Neuronal stem cell (in vitro differentiated cells): ENCODE results near the gene TAMALIN.

Source experiments
- DNase-seq: peaks from one replicate; pipeline ENCODE4 v3.0.0-alpha.2; 2013; ENCODE audit warnings: low spot score
- H2AFZ ChIP-seq: one replicate; pipeline ENCODE4 v1.6.1; 2013; ENCODE audit warnings: mild to moderate bottlenecking, low read length, inconsistent platforms
- H2AK5ac ChIP-seq: 2 replicates; pipeline ENCODE4 v1.6.1; 2013; ENCODE audit warnings: low read depth, mild to moderate bottlenecking, inconsistent platforms, low read length, moderate library complexity, mixed read lengths
- H2BK120ac ChIP-seq: 2 replicates; pipeline ENCODE4 v1.6.1; 2013; ENCODE audit warnings: low read depth, mild to moderate bottlenecking, inconsistent platforms, low read length, moderate library complexity, mixed read lengths
- H2BK12ac ChIP-seq: one replicate; pipeline ENCODE4 v1.6.1; 2013; ENCODE audit warnings: low read length, inconsistent platforms
- H2BK15ac ChIP-seq: 2 replicates; pipeline ENCODE4 v1.6.1; 2013; ENCODE audit warnings: mild to moderate bottlenecking, low read length, inconsistent platforms, mixed read lengths
- H2BK5ac ChIP-seq: one replicate; pipeline ENCODE4 v1.6.1; 2013; ENCODE audit warnings: inconsistent platforms, mild to moderate bottlenecking, low read length, moderate library complexity
- H3K14ac ChIP-seq: one replicate; pipeline ENCODE4 v1.6.1; 2013; ENCODE audit warnings: low read length, inconsistent platforms
- H3K18ac ChIP-seq: 2 replicates; pipeline ENCODE4 v1.6.1; 2013; ENCODE audit warnings: low read length, inconsistent platforms
- H3K23ac ChIP-seq: 2 replicates; pipeline ENCODE4 v1.6.1; 2013; ENCODE audit warnings: low read depth, mild to moderate bottlenecking, mixed read lengths, low read length, inconsistent platforms; ENCODE audit not compliant: poor library complexity
- H3K27ac ChIP-seq: replicated peaks from 3 replicates; pipeline ENCODE4 v1.5.1; 2013; ENCODE audit warnings: low read length, inconsistent platforms
- H3K27me3 ChIP-seq, 3 experiments: 2 replicates each; pipeline ENCODE4 v1.6.1; 2013; ENCODE audit warnings: low read length in 3 of 3, mild to moderate bottlenecking in 2 of 3, inconsistent platforms in 1 of 3, low read depth in 1 of 3, mixed read lengths in 1 of 3, moderate library complexity in 1 of 3; ENCODE audit not compliant: control insufficient read depth in 3 of 3, insufficient read depth in 3 of 3
- H3K36me3 ChIP-seq, 2 donors: replicated peaks in 1 of 2; 2 replicates each; pipeline ENCODE4 v1.6.1; 2013; ENCODE audit warnings: low read length in 2 of 2; ENCODE audit not compliant: control insufficient read depth in 2 of 2, insufficient read depth in 2 of 2
- H3K4ac ChIP-seq: 2 replicates; pipeline ENCODE4 v1.6.1; 2013; ENCODE audit warnings: inconsistent platforms, mild to moderate bottlenecking, low read length, moderate library complexity
- H3K4me1 ChIP-seq, 2 donors: 1 replicate in 1 of 2; 2 replicates in 1 of 2; pipeline ENCODE4 v1.6.1; 2013; ENCODE audit warnings: low read length in 2 of 2, low read depth in 1 of 2; ENCODE audit not compliant: control insufficient read depth in 2 of 2, insufficient read depth in 1 of 2
- H3K4me2 ChIP-seq: one replicate; pipeline ENCODE4 v1.6.1; 2013; ENCODE audit warnings: mild to moderate bottlenecking, low read length, inconsistent platforms; ENCODE audit not compliant: insufficient read depth, poor library complexity, severe bottlenecking
- H3K4me3 ChIP-seq, 2 donors: 2 replicates each; pipeline ENCODE4 v1.5.1; 2013; ENCODE audit warnings: low read length in 2 of 2, mild to moderate bottlenecking in 2 of 2, inconsistent platforms in 1 of 2, moderate library complexity in 1 of 2
- H3K79me1 ChIP-seq: one replicate; pipeline ENCODE4 v1.6.1; 2013; ENCODE audit warnings: low read depth, mild to moderate bottlenecking, inconsistent platforms, low read length, moderate library complexity
- H3K9ac ChIP-seq: one replicate; pipeline ENCODE4 v1.6.1; 2013; ENCODE audit warnings: mild to moderate bottlenecking, low read depth, low read length, inconsistent platforms; ENCODE audit not compliant: poor library complexity
- H3K9me3 ChIP-seq, 2 donors: replicated peaks in 1 of 2; 2 replicates each; pipeline versions ENCODE3 to v1.6.1; 2013; ENCODE audit warnings: low read length in 2 of 2, mild to moderate bottlenecking in 2 of 2, inconsistent platforms in 1 of 2, low read depth in 1 of 2, mixed read lengths in 1 of 2, moderate library complexity in 1 of 2; ENCODE audit not compliant: control insufficient read depth in 2 of 2, insufficient read depth in 1 of 2
- H4K8ac ChIP-seq: one replicate; pipeline ENCODE4 v1.6.1; 2013; ENCODE audit warnings: low read depth, mild to moderate bottlenecking, inconsistent platforms, low read length, moderate library complexity
- H4K91ac ChIP-seq: one replicate; pipeline ENCODE4 v1.6.1; 2013; ENCODE audit warnings: low read length, low read depth, mild to moderate bottlenecking, inconsistent platforms; ENCODE audit not compliant: poor library complexity
- WGBS, 2 donors: extraction: QIAGEN DNeasy Blood & Tissue Kit; methylation state at CpG; one replicate each; pipeline ENCODE4 v1.1.7; 2013; ENCODE audit warnings: missing lambda C conversion rate in 2 of 2, mixed read lengths in 1 of 2; ENCODE audit not compliant: insufficient read length in 2 of 2, insufficient replicate concordance in 1 of 2; ENCODE audit errors: extremely low coverage in 2 of 2; 5-methylcytosine and 5-hydroxymethylcytosine counted together

Gene TAMALIN

DNA sequence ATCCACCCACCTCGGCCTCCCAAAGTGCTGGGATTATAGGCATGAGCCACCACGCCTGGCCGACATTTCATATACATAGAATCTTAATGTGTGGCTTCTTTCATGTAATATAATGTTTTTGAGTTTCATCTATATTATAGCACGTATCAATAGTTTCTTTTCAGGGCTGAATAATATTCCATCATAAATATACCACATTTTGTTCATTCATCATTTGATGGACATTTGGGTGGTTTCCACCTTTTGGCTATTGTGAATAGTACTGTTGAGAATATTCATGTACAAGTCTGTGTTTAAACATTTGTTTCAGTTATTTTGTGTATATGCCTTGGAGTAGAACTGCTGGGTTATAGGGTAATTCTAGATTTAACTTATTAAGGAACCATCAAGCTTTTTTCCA, 43.3 kb upstream of the TAMALIN start:
- Histone ChIP-seq H2AFZ (no peak overlapping the region), H3K4me1 (no peaks in the 10 kb centered on the region), H3K27me3 (no peaks in the 10 kb centered on the region), H3K27ac (no peak overlapping the region), H2BK15ac (no peak overlapping the region), H3K18ac (no peak overlapping the region), H3K4me3 (no peak overlapping the region), H3K79me1 (peaks cover 5% of the 10 kb centered on the region), H3K14ac (no peak overlapping the region), H2BK5ac (no peak overlapping the region), H3K9me3 (peaks cover 0 to 30% of the 10 kb centered on the region in 2 donors), H2BK12ac (no peak overlapping the region), H2AK5ac (no peak overlapping the region), H2BK120ac (no peak overlapping the region), H3K36me3 (peaks cover 1 to 78% of the 10 kb centered on the region in 2 donors), H3K23ac (no peak overlapping the region), H4K8ac (no peak overlapping the region), H3K9ac (no peak overlapping the region), H4K91ac (no peak overlapping the region), H3K4me2 (no peak overlapping the region), H3K4ac (no peak overlapping the region)
- WGBS, 2 donors = no CpG with 5 or more reads among the region's 4 CpGs
- no peak for DNase-seq

DNA sequence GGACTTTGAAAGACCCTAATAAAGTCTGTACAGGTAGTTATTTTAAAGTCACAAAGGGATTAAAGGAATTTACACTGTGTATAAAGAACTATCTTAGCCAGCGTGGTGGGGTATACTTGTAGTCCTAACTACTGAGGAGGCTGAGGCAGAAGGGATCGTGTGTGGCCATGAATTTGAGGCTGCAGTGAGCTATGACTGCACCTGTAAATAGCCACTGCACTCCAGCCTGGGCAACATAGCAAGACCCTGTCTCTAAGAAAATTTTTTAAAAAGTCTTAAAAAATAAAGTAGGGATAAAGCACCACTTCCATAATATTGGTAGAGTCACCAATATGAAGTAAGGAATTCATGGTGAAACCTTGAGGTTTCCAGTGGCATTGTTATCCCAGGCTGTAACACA, 37.1 kb upstream of the TAMALIN start:
- Histone ChIP-seq H3K18ac (no peak overlapping the region), H3K27me3 (no peaks in the 10 kb centered on the region), H2BK12ac (no peak overlapping the region), H3K36me3 (peaks cover 0 to 44% of the 10 kb centered on the region in 2 donors), H3K4ac (no peak overlapping the region), H2BK15ac (no peak overlapping the region), H3K9me3 (peaks cover 2 to 14% of the 10 kb centered on the region in 2 donors), H3K27ac (no peak overlapping the region), H4K91ac (no peak overlapping the region), H2BK5ac (no peak overlapping the region), H3K23ac (no peak overlapping the region), H3K4me2 (no peak overlapping the region), H3K14ac (no peak overlapping the region), H3K4me3 (no peak overlapping the region), H3K79me1 (peaks cover 3% of the 10 kb centered on the region), H3K4me1 (peaks cover 6 to 7% of the 10 kb centered on the region in 2 donors), H2AK5ac (no peak overlapping the region), H2AFZ (no peak overlapping the region), H4K8ac (no peak overlapping the region), H3K9ac (no peak overlapping the region), H2BK120ac (no peak overlapping the region)
- no peak for DNase-seq
- WGBS, 2 donors = no CpG with 5 or more reads among the region's 2 CpGs

DNA sequence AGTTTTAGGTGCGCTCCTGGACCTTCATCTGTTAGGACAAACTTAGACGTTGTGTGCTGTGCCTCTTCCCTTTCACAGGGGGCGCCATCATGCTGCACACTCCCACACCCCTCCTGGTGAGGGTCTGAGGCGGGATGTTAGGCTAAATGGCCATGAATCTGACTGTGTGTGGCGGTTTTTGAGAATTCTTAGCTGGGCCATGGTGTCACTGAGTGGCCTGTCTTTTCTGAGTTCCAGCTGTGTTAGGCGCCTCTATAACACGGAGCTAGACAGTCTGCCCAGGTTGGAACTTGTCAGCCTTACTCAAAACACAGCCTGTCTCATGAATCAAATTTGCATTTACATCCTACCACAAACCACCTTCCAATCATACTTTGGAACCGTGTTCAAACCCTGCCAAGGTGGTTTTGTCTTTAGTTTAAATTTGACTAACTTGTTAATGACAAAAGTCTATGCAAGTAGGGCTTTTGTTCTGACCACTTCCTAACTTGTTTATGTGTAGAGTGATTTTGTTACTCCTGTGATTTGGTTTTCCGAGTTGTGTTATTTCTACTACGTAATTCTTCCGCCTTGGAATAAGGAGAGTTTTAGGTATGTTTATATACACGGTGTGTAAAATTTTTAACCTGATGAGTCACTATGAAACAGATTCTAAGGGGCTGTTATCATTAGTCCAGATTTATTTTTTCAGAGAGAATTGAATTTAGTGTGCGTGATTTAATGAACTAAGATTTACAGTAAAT, 35.7 kb upstream of the TAMALIN start:
- H3K4me2 ChIP-seq = no peak overlapping the region
- H4K8ac ChIP-seq = no peak overlapping the region
- H3K36me3 ChIP-seq = peaks cover 1 to 50% of the 10 kb centered on the region in 2 donors
- no peak overlapping the region for H3K14ac ChIP-seq
- no peak overlapping the region for H2BK12ac ChIP-seq
- no peaks in the 10 kb centered on the region for H3K27me3 ChIP-seq
- no peak overlapping the region for H2AFZ ChIP-seq
- no CpG with 5 or more reads among the region's 13 CpGs for WGBS, 2 donors
- DNase-seq = no peak
- H3K79me1 ChIP-seq = peaks cover 3% of the 10 kb centered on the region
- no peak overlapping the region for H2BK5ac ChIP-seq
- H2BK15ac ChIP-seq = no peak overlapping the region
- H3K23ac ChIP-seq = no peak overlapping the region
- peaks cover 2 to 5% of the 10 kb centered on the region in 2 donors for H3K9me3 ChIP-seq
- H3K4ac ChIP-seq = no peak overlapping the region
- no peak overlapping the region for H3K4me3 ChIP-seq
- H2AK5ac ChIP-seq = no peak overlapping the region
- no peak overlapping the region for H3K18ac ChIP-seq
- H3K4me1 ChIP-seq = peaks cover 6 to 7% of the 10 kb centered on the region in 2 donors
- H4K91ac ChIP-seq = no peak overlapping the region
- H3K27ac ChIP-seq = no peak overlapping the region
- H2BK120ac ChIP-seq = no peak overlapping the region
- no peak overlapping the region for H3K9ac ChIP-seq

DNA sequence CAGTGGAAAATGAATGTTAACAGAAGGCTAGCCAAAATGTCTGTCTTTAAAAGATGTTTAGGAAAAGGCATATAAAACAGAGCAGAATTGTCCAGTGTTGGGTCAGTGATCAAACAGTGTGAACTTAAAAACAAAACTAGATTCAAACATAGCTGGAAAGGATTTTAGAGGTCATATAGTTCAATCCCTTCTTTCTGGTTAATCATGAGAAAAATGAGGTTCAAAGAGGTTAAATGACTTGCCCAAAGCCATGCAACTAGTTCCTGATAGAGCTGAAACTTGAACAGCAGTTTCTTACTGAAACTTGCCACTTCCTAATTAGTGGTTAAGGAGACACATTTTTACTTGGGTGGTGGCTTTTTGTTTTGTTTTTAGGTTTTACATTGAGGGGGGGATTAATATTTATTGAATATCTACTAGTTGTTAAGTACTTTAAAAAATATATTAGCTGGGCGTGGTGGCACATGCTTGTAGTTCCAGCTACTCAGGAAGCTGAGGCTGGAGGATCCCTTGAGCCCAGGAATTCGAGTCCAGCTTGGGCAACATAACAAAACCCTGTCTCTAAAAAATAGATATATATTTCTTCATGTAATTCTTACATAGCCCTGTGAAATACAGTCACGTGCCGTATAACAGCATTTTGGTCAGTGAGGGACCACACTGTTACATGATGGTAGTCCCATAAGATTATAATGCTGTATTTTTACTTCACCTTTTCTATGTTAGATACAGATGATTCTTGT, 34.9 kb upstream of the TAMALIN start:
- no peak overlapping the region for H3K9ac ChIP-seq
- H2AK5ac ChIP-seq = no peak overlapping the region
- peaks cover 0 to 2% of the 10 kb centered on the region in 2 donors for H3K9me3 ChIP-seq
- H4K8ac ChIP-seq = no peak overlapping the region
- H2BK12ac ChIP-seq = no peak overlapping the region
- DNase-seq = no peak
- H3K36me3 ChIP-seq = peaks cover 3 to 53% of the 10 kb centered on the region in 2 donors
- H3K14ac ChIP-seq = no peak overlapping the region
- no peak overlapping the region for H3K4me3 ChIP-seq
- H2BK120ac ChIP-seq = no peak overlapping the region
- no CpG with 5 or more reads among the region's 4 CpGs for WGBS, 2 donors
- no peaks in the 10 kb centered on the region for H3K27me3 ChIP-seq
- H3K18ac ChIP-seq = no peak overlapping the region
- H2AFZ ChIP-seq = no peak overlapping the region
- H4K91ac ChIP-seq = no peak overlapping the region
- H3K4ac ChIP-seq = no peak overlapping the region
- H2BK5ac ChIP-seq = no peak overlapping the region
- peaks cover 3% of the 10 kb centered on the region for H3K79me1 ChIP-seq
- H3K23ac ChIP-seq = no peak overlapping the region
- H2BK15ac ChIP-seq = no peak overlapping the region
- H3K4me2 ChIP-seq = no peak overlapping the region
- peaks cover 6 to 7% of the 10 kb centered on the region in 2 donors for H3K4me1 ChIP-seq
- H3K27ac ChIP-seq = no peak overlapping the region
